Measurements from ENCODE around the gene NFATC2.

The NFATC2 gene

DNA sequence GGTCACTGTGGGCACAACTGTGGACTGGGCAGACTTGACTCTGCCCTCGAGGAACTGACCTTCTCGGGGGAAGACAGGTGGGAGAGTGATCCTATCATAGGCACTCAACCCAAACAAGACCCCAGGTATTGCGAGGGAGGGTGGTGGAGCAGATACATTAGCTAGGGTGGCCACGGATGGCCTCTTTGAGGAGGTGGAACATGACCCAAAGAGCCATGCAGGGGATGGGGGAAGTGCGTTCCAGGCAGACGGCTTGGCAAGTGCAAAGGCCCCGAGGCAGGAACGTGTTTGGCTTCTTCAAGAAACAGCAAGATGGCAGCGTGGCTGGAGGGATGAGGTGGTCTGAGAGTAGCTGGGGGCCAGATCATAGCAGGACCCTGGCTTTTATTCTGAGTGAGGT lies 167.6 kb downstream of the NFATC2 start:
- no peak for DNase-seq (ENCODE audit: low spot score)

- DNase-seq (ENCODE audit: low spot score): no peak
These were observed 168.1 kb downstream of the NFATC2 start for GRCh38 chr20:51374456-51374830.

GRCh38 chr20:51373713-51374455 lies 168.6 kb downstream of the NFATC2 start:
- no peak for DNase-seq (ENCODE audit: low spot score)

- no peak for DNase-seq (ENCODE audit: low spot score)
These were observed 169.6 kb downstream of the NFATC2 start for GRCh38 chr20:51372966-51373365.

- peak; percentile 34 for DNase-seq (ENCODE audit: low spot score)
These were observed 170.2 kb downstream of the NFATC2 start for GRCh38 chr20:51372176-51372803.

- DNase-seq (ENCODE audit: low spot score): no peak
These were observed 170.8 kb downstream of the NFATC2 start for GRCh38 chr20:51371720-51372119.

DNA sequence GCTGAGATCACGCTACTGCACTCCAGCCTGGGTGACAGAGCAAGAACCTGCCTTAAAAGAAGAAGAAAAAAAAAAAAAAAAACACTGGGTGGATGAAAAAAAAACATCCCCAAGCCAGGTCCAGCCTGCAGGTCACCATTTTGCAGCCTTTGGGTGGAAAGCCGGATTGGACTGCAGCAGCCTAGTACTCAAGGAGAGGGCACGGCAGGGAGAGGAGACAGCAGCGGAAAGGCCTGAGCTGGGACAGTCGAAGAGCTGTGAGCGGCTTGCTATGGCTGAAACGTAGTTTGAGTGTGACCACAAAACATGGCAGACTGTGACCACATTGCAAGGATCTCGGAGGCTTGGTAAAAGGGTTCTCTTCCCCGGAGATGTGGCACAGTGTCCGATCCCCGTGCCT lies 173.0 kb downstream of the NFATC2 start:
- DNase-seq (ENCODE audit: low spot score): no peak

GRCh38 chr20:51368461-51369211 lies 173.9 kb downstream of the NFATC2 start:
- DNase-seq (ENCODE audit: low spot score): no peak

- no peak for DNase-seq (ENCODE audit: low spot score)
These were observed 176.2 kb downstream of the NFATC2 start for GRCh38 chr20:51366155-51366886.

DNA sequence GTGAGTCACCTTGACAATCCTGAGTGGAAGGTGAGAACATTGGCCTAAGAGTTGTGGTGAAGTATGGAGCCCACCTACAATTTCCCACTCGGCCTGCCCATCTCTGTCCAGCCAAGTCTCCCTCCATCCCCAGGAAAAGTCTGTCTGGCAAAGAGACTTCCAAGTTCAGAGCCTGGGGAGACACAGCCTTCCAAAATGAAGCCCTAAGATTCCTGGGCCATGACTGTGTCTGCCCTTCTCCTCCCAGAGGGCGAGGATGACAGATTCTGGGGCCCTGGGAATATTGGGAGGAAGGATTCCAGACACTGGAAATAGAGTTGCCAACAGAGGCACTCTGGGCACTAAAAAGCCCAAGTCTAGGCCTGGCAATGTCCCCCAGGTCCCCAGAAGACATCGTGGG lies 176.8 kb downstream of the NFATC2 start:
- DNase-seq (ENCODE audit: low spot score): no peak

DNA sequence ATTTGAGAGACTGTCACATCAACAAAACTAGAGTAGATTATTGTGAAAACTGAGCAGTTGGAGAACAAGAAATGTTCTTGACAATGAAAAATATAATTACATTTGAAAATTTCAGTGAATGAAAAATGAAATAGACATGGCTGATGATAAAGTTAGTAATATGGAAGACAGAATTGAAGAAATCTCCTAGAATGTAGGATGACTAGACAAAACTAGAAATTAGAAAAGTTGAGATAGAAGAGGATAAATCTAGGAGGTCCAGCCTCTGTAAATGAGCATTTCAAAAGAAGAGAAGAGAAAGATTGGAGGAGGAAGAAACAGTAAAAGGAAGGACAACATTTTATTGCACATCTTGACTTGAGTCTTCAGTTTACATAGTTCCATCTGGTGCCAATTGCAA lies 178.7 kb downstream of the NFATC2 start:
- DNase-seq (ENCODE audit: low spot score): no peak

- no peak for DNase-seq (ENCODE audit: low spot score)
These were observed 179.1 kb downstream of the NFATC2 start for GRCh38 chr20:51363378-51363777.

- DNase-seq (ENCODE audit: low spot score): no peak
These were observed 180.3 kb downstream of the NFATC2 start for GRCh38 chr20:51362254-51362653.

DNA sequence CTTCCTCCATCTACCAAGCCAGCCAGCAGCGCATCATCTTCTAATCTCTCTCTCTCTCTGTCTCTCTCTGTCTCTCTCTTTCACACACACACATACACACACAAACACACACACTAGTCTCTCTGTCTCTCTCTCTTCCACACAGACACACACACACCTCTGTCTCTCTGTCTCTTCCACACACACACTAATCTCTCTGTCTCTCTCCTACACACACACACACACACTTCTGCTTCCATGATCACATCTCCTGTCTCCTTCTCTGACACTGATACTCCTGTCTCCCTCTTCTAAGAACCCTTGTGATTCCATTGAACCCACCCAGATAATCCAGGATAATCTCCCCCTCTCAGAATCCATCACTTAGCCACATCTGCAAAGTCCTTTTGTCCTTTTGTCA lies 181.3 kb downstream of the NFATC2 start:
- DNase-seq (ENCODE audit: low spot score): no peak

- no peak for DNase-seq (ENCODE audit: low spot score)
These were observed 181.9 kb downstream of the NFATC2 start for GRCh38 chr20:51360451-51361201.

GRCh38 chr20:51359947-51360346 lies 182.6 kb downstream of the NFATC2 start:
- DNase-seq (ENCODE audit: low spot score): no peak

DNA sequence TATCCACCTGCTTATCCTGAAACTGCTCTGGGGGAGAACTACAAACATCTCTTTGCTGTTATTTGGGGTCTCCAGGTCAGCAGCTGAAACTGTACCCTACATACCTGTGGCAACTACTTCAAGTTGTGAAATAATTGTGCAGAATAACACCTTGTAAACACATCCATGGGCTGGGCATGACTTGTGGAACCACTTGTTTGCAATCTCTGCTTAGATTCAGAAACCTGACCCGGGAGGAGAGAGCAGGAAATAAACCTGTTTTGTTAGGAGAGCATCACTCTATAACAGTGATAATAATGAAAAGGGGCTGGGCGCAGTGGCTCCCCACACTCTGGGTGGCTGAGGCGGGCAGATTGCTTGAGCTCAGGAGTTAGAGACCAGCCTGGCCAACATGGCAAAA lies 183.1 kb downstream of the NFATC2 start:
- no peak for DNase-seq (ENCODE audit: low spot score)

DNA sequence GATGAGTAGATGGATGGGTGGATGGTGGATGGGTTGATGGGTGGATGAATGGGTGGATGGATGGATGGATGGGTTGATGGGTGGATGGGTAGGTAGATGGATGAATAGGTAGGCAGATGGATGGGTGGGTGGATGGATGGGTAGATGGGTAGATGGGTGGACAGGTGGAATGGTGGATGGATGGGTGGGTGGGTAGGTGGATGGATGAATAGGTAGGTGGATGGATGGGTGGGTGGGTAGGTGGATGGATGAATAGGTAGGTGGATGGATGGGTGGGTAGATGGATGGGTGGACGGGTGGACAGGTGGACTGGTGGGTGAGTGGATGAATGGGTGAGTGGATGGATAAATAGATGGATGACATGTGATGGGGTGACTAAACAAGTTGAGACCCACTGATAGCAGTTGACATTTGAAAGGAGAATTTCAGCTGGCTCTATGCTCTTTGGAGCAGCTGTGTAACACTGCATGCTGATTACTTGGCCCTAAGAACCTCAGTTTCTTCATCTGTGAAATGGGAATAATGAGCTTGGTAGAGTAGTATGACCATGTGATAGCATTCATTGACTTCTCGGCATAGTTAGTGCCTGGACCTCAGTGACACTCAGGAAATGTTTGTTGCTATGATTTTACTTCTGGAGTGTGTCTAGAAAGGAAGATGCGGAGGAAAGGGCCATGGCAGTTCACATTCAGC lies 184.3 kb downstream of the NFATC2 start:
- DNase-seq (ENCODE audit: low spot score): no peak

DNA sequence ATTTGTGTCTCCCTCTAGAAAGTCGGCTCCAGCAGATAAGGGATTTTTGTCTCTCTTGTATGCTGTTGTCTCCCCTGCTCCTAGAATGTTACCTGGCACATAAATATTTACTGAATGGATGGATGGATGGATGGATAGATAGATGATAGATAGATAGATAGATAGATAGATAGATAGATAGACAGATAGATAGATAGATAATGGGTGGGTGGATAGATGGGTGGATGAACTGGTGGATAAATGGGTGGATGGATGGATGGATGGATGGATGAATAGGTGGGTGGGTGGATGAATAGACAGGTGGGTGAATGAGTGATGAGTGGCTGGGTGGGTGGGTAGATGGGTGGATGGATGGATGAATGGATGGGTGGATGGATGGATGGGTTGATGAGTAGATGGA lies 185.0 kb downstream of the NFATC2 start:
- DNase-seq (ENCODE audit: low spot score): no peak

GRCh38 chr20:51356871-51357270 lies 185.6 kb downstream of the NFATC2 start:
- DNase-seq (ENCODE audit: low spot score): no peak

DNA sequence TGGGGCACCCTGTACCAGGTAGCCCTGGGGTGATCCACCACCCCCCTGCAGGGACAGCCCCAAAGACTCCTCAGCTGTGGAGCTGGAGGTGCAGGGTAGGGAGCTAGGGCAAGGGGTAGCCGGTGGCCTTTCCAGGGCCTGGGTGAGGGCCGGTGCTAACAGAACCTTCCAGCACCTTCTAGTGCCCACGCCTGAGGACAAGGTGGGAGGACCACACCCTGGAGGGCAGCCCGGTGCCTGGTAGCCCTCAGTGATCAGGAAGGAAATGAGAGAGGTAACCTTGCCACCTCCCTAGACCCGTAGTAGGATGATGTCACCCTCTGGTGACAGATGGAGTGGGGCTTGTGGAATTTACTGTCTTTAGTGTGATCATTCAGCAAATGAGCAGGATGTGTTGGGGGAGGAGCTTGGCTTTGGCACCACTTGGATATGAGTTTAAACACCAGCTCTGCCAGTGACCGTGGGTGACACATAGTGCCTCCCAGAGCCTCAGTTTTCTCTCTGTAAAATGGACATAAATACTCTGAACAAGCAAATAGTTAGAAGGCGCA lies 187.7 kb downstream of the NFATC2 start:
- no peak for DNase-seq (ENCODE audit: low spot score)
